22Rv1 (cell line): ENCODE results near the gene ACTR3C.
"Not testable (repeated sequence)": the region's sequence is repeated elsewhere in the genome, so short reads cannot be mapped to it uniquely, and the experiment has no call there.

Experiments
- CTCF ChIP-seq: fragments of 450-650 bp; IDR thresholded peaks from 2 replicates; pipeline ENCODE4 v1.5.1; 2017; ENCODE audit warnings: mild to moderate bottlenecking
- ZFX ChIP-seq: fragments of 450-650 bp; IDR thresholded peaks from 2 replicates; pipeline ENCODE4 v1.6.1; 2017; ENCODE audit warnings: antibody characterized with exemption, borderline replicate concordance

GRCh38 chr7:150262656-150263055 lies 60.7 kb downstream of the ACTR3C start:
- not testable (repeated sequence) for TF ChIP-seq CTCF, ZFX
